GM18867 (cell line): ENCODE results near the gene MGAT5B.
"Not testable (repeated sequence)": the region's sequence is repeated elsewhere in the genome, so short reads cannot be mapped to it uniquely, and the experiment has no call there.

ENCODE experiments used
- ATAC-seq: cut with Tn5 transposase; IDR thresholded peaks from one replicate; pipeline ENCODE4 v1.9.1; 2021; ENCODE audit warnings: mild to moderate bottlenecking, moderate library complexity; ENCODE audit not compliant: unreplicated experiment

MGAT5B gene

GRCh38 chr17:76969598-76970172 is 101.5 kb downstream of the MGAT5B start:
- ATAC-seq: no peak

GRCh38 chr17:76970228-76970627 is 102.0 kb downstream of the MGAT5B start:
- not testable (repeated sequence) for ATAC-seq

GRCh38 chr17:76972046-76972641 is 103.9 kb downstream of the MGAT5B start:
- no peak for ATAC-seq

GRCh38 chr17:76973040-76973439 is 104.8 kb downstream of the MGAT5B start:
- no peak for ATAC-seq

- no peak for ATAC-seq
Measured at GRCh38 chr17:76974721-76975120, 106.5 kb downstream of the MGAT5B start.

GRCh38 chr17:76978050-76978449 is 109.8 kb downstream of the MGAT5B start:
- ATAC-seq: not testable (repeated sequence)

- no peak for ATAC-seq
Measured at GRCh38 chr17:76981545-76982295, 113.5 kb downstream of the MGAT5B start.

- no peak for ATAC-seq
Measured at GRCh38 chr17:76982408-76983074, 114.3 kb downstream of the MGAT5B start.

- no peak for ATAC-seq
Measured at GRCh38 chr17:76983075-76983775, 115.0 kb downstream of the MGAT5B start.

- ATAC-seq: no peak
Measured at GRCh38 chr17:76986365-76986764, 118.2 kb downstream of the MGAT5B start.

GRCh38 chr17:76987486-76988093 is 119.4 kb downstream of the MGAT5B start:
- ATAC-seq: no peak

- ATAC-seq: no peak
Measured at GRCh38 chr17:76988796-76989195, 120.6 kb downstream of the MGAT5B start.

- no peak for ATAC-seq
Measured at GRCh38 chr17:76989519-76989918, 121.3 kb downstream of the MGAT5B start.

- ATAC-seq: no peak
Measured at GRCh38 chr17:76992891-76993290, 124.7 kb downstream of the MGAT5B start.

- ATAC-seq: no peak
Measured at GRCh38 chr17:76993651-76994050, 125.4 kb downstream of the MGAT5B start.

- no peak for ATAC-seq
Measured at GRCh38 chr17:76994237-76994637, 126.0 kb downstream of the MGAT5B start.

GRCh38 chr17:76995387-76996105 is 127.3 kb downstream of the MGAT5B start:
- no peak for ATAC-seq

- ATAC-seq: no peak
Measured at GRCh38 chr17:76996741-76997694, 128.8 kb downstream of the MGAT5B start.

GRCh38 chr17:76997981-76998531 is 129.9 kb downstream of the MGAT5B start:
- no peak for ATAC-seq
